HCT116 (cell line): Measurements from ENCODE around the gene CAMKMT.

Source experiments
- CEBPB ChIP-seq: IDR thresholded peaks from 2 replicates; pipeline ENCODE4 v1.6.1; 2012; ENCODE audit warnings: low read depth
- CTCF ChIP-seq, 3 experiments: fragments of 200-600 bp in 1 of 3; sonication (generic) in 1 of 3; IDR thresholded peaks in 2 of 3; conservative IDR thresholded peaks in 1 of 3; 2 replicates each; pipeline ENCODE4 v1.5.1; 2012 to 2017; ENCODE audit warnings: low read depth in 2 of 3, low read length in 2 of 3, antibody characterized with exemption in 1 of 3, borderline replicate concordance in 1 of 3, control low read depth in 1 of 3, mild to moderate bottlenecking in 1 of 3, mixed read lengths in 1 of 3, mixed run types in 1 of 3, moderate library complexity in 1 of 3; ENCODE audit not compliant: insufficient read depth in 1 of 3
- EZH2 ChIP-seq: fragments of 200-600 bp; sonication (generic); IDR thresholded peaks from 2 replicates; pipeline ENCODE4 v1.6.1; 2017; ENCODE audit warnings: antibody characterized with exemption, mixed run types
- POLR2A ChIP-seq: IDR thresholded peaks from 2 replicates; pipeline ENCODE4 v1.7.0; 2011; ENCODE audit warnings: borderline replicate concordance; ENCODE audit not compliant: insufficient read depth, insufficient read length; ENCODE audit errors: extremely low read depth
- POLR2AphosphoS5 ChIP-seq: IDR thresholded peaks from 2 replicates; pipeline ENCODE4 v1.6.1; 2011; ENCODE audit warnings: mild to moderate bottlenecking, low read depth, low read length, moderate library complexity
- SIN3A ChIP-seq: IDR thresholded peaks from 2 replicates; pipeline ENCODE4 v1.6.1; 2012; ENCODE audit warnings: low read depth
- SP1 ChIP-seq: IDR thresholded peaks from 2 replicates; pipeline ENCODE4 v1.6.1; 2012; ENCODE audit warnings: low read depth
- TF ChIP-seq, protein P1 (sequence below): IDR thresholded peaks from 2 replicates; pipeline ENCODE4 v1.6.1; 2011; ENCODE audit warnings: mild to moderate bottlenecking, low read length, moderate library complexity; ENCODE audit not compliant: insufficient replicate concordance; ENCODE audit errors: extremely low read depth

DNA sequence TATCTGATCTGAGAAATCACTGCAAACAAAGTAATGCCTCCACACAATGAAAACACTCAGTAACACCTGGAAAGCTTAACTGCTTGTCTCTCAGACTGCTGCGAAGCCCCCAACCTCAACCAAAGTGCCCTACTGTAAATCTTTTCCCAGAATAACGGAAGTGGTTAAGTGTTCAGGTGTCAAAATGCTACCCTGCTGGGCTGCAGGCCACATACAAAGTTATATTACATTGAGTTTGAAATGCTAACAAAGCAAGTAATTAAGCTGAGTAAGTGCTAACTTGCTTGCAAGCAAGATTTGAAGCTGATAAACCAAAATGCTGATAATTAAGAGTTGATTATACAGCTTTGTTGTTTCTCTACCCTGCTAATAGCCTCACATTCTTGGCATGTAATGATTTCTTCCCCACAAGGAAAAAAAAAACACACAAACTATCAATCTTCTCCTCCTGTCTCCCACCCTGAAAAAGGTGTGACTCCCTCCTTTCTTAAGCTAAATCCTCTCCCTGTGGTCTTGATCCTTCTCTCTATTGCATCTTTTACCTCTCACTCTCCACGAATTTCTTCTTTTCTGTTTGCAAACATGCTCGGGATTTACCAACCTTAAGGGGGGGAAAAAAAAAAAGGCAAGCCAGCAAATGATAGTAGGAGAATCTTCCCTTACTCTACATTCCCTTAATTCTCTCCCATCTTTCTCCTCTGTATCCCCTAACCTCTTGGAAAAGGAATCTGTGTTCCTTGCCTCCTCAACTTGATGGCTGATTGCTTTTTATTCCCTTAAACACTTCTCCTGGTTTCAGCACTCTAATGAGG lies 312.9 kb downstream of the CAMKMT start:
- TF ChIP-seq POLR2A (no peak), CTCF (IDR thresholded peaks at IDR 0.05 in 2 of 3, conservative IDR thresholded peaks at IDR 0.05 in 1 of 3; ENCODE audit: borderline replicate concordance in 1 of 3, insufficient read depth in 1 of 3, low read depth in 2 of 3, low read length in 2 of 3) (no peak), EZH2 (no peak), SP1 (no peak), SIN3A (no peak), POLR2AphosphoS5 (no peak), CEBPB (no peak)
- TF ChIP-seq, protein P1, sequence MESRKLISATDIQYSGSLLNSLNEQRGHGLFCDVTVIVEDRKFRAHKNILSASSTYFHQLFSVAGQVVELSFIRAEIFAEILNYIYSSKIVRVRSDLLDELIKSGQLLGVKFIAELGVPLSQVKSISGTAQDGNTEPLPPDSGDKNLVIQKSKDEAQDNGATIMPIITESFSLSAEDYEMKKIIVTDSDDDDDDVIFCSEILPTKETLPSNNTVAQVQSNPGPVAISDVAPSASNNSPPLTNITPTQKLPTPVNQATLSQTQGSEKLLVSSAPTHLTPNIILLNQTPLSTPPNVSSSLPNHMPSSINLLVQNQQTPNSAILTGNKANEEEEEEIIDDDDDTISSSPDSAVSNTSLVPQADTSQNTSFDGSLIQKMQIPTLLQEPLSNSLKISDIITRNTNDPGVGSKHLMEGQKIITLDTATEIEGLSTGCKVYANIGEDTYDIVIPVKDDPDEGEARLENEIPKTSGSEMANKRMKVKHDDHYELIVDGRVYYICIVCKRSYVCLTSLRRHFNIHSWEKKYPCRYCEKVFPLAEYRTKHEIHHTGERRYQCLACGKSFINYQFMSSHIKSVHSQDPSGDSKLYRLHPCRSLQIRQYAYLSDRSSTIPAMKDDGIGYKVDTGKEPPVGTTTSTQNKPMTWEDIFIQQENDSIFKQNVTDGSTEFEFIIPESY = no peak
